ENCODE measurements around the gene HEG1.

Gene HEG1

DNA sequence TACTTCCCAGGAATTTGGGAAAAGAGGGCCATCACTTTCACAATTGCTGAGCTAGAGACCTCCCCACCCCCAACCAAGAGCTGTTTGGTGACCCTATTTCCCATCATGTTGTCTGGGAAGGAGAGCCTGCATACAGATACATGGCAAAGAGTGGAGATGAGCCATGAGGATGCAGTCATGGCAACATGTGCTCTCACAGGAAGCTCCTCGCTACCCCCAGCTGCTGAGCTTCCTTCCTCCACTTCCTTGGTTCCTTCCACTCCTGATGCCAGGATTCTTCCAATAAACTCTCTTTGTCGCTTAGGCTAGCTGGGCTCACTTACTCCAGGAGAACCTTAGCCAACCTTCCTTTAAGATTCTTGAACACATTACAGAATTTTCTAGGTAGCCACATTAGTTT lies 72.9 kb downstream of the HEG1 start:
- no peak for DNase-seq

DNA sequence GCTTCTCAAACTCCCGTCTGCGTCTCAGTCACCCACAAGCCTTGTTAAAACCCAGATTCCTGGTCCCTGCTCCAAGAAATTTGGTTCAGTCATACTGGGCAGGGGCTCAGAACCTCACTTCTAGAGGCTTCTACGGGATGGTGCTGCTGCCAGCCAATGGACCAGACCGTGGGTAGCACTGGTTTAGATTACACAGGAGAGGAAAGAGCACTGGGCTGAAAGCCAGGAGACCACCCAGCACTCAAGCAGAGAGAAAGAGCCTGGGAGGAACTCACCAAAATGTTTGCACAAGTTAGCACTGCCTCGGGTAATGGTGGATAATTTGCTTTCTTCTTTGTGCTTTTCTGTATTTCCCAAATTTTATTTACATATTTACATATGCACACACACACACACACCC lies 74.3 kb downstream of the HEG1 start:
- no peak for DNase-seq

DNA sequence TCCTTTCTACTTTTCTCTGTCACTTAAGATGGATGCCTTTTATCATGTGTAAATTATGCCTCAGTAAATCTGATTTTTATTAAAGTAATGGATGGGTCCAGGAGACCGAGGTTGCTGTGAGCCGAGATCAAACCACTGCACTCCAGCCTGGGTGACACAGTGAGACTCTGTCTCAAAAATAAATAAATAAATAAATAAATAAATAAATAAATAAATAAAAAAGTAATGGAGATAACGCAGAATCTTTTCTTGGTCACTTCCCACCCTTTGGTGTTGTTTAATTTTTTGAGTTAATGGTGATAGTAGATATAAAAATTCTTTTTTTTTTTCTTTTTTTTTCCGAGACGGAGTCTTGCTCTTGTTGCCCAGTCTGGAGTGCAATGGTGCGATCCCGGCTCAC lies 77.2 kb downstream of the HEG1 start:
- no peak for DNase-seq

DNA sequence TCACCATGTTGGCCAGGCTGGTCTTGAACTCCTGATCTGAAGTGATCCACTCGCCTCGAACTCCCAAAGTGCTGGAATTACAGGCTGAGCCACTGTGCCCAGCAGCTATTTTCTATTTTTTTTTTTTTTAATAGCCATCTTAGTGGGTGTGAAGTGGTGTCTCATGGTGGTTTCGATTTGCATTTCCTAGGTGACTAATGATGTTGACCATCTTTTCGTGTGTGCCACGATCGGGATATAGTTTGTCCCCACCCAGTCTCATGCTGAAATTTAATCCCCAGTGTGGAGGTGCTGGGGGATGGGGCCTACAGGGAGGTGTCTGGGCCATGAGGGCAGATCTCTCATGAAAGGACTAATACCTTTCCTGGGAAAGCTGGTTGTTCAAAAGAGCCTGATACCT lies 79.4 kb downstream of the HEG1 start:
- no peak for DNase-seq

DNA sequence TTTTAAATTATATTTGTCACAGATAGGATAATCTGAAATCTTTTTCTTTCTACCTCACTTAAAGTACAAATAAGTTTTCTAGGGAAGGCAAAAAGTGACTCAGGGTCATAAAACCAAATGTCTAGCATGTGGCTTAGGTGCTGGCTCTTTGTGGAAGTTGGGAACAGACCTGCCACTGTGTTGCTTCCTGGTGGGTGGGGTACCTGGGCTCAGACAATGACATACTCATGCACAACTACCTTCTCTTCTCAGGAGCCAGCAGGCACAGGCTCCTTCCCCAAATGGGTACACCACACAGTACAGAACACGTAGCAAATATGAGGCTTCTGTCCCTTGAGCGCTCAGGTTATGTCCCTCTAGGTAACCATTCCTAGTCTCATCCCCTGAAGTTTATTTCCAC lies 81.1 kb downstream of the HEG1 start:
- DNase-seq, result no peak

DNA sequence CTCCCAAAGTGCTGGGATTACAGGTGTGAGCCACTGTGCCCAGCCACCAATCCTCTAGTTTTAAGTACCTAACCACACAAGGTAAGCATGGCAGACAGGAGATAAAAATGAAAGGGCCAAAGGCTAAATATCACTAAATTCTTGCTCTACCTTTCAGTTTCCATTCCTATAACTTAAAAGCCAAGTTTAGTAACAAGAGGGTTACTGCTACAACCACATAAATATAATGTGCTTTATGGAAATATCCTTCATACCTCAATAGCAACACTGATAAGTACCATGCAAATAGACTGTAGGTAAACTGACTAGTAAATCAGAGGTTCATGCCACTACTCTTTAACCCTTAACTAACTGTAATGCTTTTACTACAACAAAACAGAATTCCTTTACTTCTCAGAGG lies 82.5 kb downstream of the HEG1 start:
- DNase-seq, result no peak

DNA sequence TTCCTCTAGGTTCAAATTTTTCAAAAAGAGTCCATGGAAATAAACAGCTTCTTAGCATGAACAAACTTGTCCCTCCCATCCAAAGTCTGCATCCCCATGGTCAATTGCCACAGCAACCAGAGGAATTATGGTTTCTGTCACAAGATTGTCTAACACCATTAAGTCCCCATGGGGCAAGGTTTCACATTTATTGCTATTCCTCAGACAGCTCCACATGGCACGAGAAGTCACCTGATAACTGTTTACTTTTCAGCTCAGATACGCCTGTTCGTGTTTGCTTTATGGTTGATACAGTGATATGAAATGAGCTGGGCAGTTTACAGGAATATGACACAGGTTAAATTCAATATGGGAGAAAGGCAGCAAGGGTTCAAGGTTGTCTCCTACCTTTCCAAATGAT lies 83.3 kb downstream of the HEG1 start:
- DNase-seq, result peak; percentile 14

DNA sequence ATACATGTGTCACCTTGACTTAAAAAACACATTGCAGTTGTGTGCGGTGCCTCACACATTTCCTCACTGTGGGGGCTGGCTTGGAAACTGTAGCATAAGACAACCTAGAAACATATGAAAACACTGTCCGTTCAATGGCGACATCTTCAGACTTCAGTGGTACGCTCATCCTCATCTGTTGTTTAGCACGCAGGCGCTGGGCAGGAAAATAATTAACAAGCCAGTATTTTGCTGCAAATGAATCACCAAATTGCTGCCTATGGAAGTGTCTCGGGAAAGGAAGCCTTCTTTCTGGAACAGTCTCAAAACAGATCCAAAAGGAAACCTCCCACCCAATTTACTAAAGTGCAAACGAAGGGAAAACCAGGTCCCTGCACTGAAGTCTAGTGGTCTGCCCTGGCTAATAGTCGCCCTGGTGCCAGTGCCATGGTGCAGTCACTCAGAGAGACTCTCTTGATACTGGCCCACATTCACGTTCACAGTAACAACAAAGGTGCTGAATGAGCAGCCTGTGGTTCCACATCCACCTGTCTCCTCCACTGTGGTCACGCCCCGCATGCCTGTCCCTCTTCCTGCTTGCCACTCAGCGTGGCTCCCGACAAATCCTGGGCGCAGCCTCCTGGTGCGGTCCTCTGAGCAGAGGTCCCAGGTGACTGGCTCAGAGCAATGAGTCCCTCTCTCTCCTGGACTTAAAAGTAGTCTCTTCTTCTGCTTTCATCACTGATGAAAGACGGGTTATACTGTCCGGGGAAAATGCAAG lies 85.7 kb downstream of the HEG1 start:
- no peak for DNase-seq

DNA sequence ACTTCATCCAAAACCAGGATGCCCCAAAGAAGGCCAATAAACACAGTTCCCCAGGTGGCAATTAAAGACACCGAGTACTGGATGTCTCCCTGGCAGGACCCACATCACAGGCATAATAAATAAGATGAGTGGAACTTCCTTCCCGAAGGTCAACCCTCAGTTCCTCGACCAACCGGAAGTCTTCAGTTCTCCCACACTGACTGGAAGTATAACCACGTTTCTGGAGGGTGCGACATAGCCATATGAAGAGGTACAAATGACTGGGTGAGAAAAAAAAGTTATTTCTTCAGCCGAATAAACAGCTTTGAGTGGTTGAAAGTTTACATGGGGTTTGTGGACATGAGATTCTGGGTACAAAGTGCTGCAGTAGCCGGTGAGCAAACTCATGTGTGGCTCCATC lies 86.6 kb downstream of the HEG1 start:
- no peak for DNase-seq

DNA sequence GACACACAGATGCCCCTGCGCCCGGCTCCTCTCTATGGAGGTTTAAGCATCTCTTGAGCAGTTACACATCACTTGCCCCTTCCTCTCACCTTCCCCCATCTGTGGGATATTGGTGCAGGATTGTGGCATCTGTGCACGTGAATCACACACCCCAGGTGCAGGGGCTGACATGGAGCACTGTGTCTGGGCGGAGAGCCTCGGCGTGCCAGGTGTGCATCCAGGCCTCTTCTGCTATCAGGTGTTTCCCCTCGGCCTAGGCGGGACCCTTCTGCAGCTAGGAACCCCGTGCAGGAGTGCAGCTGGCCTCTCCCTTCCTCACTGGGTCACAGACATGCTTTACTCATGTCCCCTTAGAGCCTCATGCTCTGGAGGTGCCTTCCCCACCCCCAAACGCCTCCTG lies 87.8 kb downstream of the HEG1 start:
- DNase-seq, result no peak

DNA sequence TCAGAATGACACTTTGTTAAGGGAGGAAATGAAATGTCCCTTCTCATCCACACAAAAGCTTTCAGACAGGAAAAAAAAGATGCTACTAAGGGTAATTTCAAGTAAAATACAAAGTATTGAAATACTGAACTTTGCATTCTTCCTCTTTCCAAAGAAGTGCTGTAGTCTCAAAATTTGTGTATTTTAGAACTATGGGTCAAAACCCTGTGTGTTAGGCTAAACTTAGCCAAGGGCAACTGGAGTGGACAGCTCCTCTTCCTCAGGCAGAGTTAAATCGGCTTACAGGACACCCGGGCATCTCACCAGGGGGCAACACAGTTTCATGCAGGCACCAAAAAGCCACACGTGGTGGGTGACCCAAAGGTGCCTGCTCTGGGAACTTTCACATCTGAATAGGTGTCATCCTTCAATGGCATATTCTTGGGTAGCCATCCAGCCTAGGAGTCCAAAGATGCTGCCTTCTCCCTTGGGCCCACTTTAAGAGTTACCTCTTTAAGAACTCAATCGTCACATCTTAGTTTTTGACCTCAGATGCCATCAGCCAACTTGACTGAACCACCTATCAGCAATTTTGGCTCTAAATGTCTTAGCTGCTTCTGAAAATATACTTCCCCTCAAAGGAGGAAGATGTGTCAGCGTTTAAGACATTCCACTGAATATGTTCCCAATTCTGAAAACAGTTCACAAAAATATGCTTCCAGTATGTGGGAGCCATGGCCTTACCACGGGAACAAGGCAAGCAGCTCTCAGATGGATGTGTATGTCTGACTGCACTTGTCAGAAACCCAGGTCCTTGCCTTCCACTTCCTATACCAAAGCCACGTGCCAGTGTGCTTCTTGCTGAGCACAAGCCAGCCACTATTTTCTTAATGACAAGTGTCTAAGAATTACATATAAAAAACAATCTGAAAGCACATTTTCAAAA lies 89.0 kb downstream of the HEG1 start:
- DNase-seq, result no peak

DNA sequence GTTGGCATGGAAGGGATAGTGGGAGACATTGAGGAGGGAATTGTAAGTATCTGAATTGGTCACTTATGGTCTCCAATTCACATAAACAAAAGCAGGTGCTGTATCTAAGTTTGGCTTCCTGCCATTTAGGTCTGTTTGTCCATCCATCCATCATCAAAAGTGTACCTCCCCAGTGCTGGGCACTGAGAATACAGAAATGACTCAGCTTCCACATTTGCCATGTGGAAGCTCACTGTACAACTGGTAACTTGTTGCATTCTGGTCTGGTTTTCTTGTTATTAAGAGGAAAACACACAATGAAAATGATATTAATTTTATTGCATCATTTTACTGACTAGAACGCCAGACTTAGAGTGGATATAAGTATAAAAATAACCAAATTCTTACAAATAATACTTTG lies 90.4 kb downstream of the HEG1 start:
- DNase-seq, result peak; percentile 16

DNA sequence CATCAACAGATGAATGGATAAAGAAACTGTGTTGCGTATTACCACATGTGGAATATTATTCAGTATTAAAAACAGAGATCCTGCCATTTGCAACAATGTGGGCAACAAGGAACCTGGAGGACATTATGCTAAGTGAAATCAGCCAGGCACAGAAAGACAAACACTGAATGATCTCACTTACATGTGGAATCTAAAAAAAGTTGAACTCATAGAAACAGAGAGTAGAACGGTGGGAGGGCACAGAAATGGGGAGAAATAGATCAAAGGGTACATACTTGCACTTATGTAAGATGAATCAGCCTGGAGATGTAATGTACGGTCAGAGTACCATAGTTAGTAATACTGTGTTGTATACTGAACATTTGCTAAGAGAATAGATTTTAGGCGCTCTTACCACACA lies 91.4 kb downstream of the HEG1 start:
- DNase-seq, result no peak

DNA sequence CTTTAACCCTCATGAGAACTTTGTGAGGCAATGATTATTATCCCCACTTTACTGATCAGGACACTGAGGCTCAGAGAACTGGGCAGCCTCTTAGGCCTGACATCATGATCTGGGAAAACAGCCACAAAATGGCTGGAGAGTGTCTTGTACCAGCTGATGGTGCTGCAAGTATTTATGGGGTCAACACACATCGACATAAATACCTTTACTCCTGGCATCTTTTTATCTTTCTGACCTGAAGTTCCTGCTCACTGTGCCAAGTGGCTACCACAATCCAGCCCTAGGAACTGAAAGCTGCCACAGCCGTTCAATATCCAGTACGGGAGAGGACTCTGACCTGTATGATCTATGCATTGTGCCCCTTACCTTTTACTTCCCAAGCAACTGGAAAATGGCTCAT lies 92.0 kb downstream of the HEG1 start:
- no peak for DNase-seq

DNA sequence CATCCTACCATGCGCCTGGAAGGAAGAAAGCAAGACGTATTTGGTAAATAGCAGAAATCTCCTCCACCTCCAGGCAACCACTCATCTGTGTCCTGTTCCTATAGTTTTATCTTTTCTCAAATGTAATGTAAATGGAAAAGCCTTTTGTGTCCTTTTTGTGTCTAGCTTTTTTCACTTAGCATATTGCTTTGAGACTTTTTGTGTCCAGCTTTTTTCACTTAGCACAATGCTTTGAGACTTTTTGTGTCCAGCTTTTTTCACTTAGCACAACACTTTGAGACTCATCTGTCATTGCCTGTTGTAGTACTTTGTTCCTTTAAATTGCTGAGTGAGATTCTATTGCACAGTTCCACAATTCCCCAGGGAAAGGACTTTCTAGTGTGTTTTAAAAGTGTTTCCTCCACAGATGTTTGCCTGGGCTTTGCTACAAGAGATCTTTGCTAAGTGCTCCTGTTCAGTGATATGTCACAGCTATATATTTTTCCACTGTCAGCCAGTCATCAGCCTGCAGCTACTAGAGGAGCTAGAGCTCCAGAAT lies 93.3 kb downstream of the HEG1 start:
- DNase-seq, result no peak

DNA sequence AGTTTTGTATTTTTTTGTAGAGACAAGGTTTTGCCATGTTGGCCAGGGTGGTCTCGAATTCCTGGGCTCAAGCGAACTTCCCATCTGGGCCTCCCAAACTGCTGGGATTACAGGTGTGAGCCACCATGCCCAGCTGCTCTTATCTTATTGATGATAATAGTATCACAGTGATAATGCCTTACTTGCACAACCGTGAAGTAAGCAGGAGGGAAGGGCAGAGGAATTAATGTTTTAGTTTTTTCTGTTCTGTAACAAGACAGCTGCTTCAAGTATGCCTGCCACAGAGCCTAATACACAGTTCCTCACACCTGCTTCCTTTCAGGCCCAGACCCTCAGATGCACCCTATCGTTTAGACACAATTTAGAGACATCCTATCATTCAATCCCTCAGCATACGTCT lies 95.1 kb downstream of the HEG1 start:
- no peak for DNase-seq

DNA sequence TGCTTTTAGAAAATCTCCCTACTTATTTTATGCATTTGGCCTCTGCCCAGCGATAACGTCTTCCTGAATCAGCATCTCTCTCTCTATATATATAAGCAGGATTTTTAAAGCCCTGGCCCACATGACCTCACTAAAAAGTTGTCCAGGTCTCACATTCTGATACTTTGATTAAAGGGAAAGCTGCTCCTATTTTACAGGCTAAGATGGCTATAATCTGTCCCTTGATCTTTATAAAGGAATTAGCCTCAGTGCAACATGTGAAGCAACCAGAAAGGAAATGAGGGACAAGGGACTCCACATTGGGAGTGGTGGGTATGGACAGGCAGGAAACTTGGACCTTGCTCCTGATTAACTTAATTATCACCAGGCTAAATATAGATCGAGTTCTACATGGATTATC lies 95.7 kb downstream of the HEG1 start:
- no peak for DNase-seq

DNA sequence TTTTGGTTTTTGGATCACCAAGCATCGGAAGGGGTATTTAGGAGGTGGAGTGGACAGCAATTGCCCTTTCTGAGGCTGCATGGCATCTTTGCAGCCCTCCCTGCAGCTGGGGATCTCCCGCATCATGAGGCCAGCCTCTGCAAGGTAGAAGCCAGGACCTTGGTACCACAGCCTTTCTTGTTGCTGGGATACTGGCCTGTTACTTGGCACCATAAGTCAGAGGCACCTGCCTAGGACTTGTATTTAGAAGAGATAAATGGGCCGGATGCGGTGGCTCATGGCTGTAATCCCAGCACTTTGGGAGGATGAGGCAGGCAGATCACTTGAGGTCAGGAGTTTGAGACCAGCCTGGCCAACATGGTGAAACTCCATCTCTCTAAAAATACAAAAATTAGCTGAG lies 97.8 kb downstream of the HEG1 start:
- DNase-seq, result peak; percentile 10

DNA sequence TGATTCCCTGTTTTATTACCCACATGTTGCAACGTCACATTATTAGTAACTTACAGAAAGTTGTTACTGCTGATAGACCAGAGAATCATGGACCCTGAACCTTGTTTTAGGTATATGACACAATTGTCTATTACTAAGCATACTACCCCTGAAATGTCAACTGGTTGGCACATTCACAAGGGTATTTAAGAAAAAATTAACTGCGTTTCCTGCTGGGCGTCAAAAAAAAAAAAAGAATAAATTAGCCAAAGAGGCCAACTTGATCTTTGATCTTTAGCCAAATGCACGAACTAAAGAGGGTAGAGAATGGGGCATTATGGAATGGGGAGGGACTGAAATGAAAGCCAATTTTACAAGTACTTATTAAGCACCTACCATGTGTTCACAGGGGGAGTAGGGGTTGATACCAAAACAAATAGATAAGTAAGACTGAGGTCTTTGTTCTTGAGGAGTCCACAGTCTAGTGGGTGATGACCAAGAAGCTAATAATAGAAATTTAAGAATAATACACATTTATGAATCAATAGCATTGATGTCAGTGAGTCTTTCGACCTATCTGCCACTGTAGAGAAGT lies 103.4 kb downstream of the HEG1 start:
- DNase-seq, result peak; percentile 73

DNA sequence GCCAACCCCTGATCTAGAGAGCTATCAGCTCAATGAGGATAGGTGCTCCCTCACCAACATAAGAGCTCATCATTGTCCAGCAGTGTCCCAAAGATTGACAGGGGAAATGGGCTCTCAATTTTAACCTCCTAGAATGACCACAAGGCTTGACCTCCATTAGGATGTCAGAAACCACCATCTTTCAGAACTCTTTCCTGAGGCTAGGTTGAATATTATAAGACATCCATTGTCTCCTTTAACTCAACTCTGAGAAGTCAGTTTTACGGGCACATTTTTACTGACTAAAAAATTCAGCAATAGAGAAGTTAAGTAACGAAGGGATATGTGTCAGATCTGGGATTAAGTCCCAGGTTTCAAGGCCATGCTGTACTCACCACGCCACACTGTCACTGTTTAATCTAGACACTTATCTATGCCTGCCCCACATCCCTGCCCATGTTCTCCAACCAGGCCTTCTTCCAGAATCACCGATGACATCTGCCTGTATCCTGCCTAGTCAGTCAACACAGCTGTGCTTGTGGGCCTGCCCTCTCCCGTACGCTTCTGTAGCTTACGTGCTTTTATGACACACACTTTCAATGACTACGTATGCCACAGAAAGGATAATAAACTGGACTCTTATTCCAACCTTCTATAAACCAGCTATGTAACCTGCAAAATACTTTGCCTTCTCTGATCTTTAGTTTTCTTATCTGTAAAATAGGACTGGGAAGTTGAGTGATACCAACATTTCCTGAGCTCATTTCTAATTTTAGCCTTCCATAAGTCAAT lies 104.1 kb downstream of the HEG1 start:
- DNase-seq, result no peak

DNA sequence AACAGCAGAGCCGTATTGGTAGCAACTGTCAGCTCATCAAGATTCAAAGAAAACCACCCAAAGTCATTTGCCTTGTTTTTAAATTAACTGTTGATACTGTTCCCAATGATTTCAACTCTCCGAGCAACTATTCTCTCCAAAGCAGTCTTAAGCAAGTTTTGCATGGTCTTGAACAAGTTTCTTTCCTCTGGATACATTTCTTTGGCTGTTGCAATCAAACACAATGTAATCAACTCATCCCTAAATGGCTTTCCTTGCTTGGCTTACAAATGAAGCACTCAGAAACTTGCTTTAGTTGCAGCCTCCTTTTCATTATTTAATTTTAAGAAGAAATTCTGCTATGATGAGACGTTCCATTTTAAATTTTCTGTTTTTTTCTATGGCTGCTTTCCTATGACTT lies 105.8 kb downstream of the HEG1 start:
- DNase-seq, result no peak

DNA sequence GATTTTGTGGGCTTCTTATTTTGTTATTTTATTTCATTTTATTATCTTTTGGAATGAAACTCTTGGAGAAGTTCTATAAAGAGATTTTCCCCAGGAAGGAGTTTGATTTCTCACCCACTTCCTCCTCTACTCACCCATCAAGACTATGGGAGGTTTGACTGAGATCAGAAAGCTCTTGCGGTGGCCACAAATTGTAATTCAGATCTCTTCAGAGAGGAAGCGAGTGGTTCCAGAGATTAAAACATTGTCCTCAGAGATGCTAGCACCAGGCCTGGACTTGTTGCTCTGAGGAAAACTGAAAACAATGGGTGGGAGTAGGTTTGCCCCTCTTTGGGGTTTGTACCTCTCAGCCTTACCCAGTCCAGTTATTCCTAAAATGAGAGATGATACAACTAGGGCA lies 113.2 kb downstream of the HEG1 start:
- no peak for DNase-seq

DNA sequence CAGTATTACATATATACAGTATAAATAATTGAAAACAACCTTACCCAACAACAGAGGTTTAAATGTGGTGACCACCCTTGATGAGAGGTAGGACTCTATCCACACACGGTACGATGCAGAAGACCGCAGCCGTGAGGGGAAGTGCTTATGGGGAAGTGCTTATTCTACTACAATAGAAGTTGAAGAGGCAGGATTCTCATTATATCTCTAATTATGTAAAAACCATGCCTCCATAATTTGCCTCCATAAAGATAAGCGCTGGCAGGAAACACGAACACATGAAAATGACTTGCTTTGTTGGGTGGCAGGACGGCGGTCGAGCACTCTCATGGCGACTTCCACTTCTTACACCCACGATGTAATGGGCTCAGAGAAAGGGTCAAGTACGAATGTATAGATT lies 114.0 kb downstream of the HEG1 start:
- no peak for DNase-seq

Measured in NCI-H1105 treated with DMSO at 0.1 percent for 48 hours (cell line).